ENCODE measurements around the gene SORCS2.

DNA sequence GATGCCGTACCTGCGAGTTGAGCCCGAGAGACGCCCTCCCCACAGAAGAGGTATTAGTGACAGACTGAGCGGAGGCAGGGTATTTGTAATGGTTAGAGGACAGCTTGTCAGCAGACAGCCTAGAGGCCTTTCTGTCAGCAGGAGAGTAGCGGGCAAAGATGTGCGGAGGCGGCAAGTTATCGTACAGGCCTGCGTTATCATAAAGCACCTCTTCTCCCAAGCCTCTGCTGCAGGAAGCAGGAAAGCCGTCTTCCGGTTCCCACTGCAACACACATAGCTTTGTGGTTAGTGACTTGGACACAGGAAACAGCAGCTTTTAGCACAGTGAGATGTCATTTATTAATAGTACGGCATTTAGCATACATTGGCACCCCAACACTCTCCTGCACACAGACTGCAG, 589.0 kb downstream of the SORCS2 start:
- TF ChIP-seq CTCF (optimal IDR thresholded peaks at IDR 0.05 in 1 of 3, IDR thresholded peaks at IDR 0.05 in 1 of 3, conservative IDR thresholded peaks at IDR 0.05 in 1 of 3; ENCODE audit: extremely low read depth in 1 of 3, insufficient read depth in 2 of 3, low read length in 3 of 3), result no peak
- no peak for TF ChIP-seq EZH2 (IDR thresholded peaks at IDR 0.05; ENCODE audit: low read length)

Data from keratinocyte (primary cell).